ENCODE measurements around the gene GNA12.

DNA sequence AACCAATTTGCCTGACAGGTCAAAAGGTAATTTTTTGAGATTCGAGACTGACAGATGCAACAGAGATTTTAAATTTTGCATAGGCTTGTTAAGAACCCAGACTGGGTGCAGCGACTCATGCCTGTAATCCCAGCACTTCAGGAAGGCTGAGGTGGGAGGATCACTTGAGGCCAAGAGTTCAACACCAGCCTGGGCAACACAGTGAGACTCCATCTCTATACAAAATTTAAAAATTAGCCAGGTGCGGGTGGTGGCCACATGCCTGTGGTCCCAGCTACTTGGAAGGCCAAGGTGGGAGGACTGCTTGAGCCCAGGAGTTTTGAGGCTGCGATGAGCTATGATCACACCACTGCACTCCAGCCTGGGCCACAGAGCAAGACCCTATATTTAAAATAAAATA lies 121.5 kb downstream of the GNA12 start:
- TF ChIP-seq CTCF (conservative IDR thresholded peaks at IDR 0.05) (no peak), ZFX (IDR thresholded peaks at IDR 0.05) (no peak)
